HFFc6 (cell line): ENCODE results near the gene TMEM190. TPM values are rescaled to one million over a fixed set of nuclear protein-coding genes. Genes with fewer than 3 reads are reported as not detected.

Experiments used
- DNase-seq: peaks from one replicate; pipeline ENCODE4 v3.0.0-alpha.2; 2018
- H3K27ac Mint-ChIP-seq: 2 replicates; pipeline ENCODE4 v1.8.0; 2020; ENCODE audit warnings: mild to moderate bottlenecking, mixed read lengths
- H3K27me3 Mint-ChIP-seq: 2 replicates; pipeline ENCODE4 v1.8.0; 2021; ENCODE audit warnings: mild to moderate bottlenecking, moderate library complexity, mixed read lengths; ENCODE audit not compliant: insufficient read depth
- H3K36me3 Mint-ChIP-seq: 2 replicates; pipeline ENCODE4 v1.8.0; 2021; ENCODE audit warnings: low read depth, mixed read lengths
- H3K4me1 Mint-ChIP-seq: 2 replicates; pipeline ENCODE4 v1.8.0; 2020; ENCODE audit warnings: low read depth, mixed read lengths
- H3K4me3 Mint-ChIP-seq: 2 replicates; pipeline ENCODE4 v1.8.0; 2020; ENCODE audit warnings: mild to moderate bottlenecking, moderate library complexity, mixed read lengths
- H3K9me3 Mint-ChIP-seq: 2 replicates; pipeline ENCODE4 v1.8.0; 2020; ENCODE audit warnings: mild to moderate bottlenecking, mixed read lengths
- CTCF ChIP-seq: fragments of 200-600 bp; sonication (generic); IDR thresholded peaks from 2 replicates; pipeline ENCODE4 v1.5.0; 2021; ENCODE audit warnings: antibody characterized with exemption, mild to moderate bottlenecking
- total RNA-seq, 6 experiments: library from RNA; stranded (reverse); fragmentation: NEBNext Ultra II Directional; extraction: Animal tissue kit (Norgen Biotek cat#: 25700); gene quantifications; 2 replicates in 1 of 6; 3 replicates in 5 of 6; pipeline ENCODE4 v1.2.3, GENCODE V29; 2021

Gene TMEM190
- total RNA-seq, 6 experiments from 2014 or later = 0.33 to 1.1 (median 0.61) TPM; not detected in 3

- Mint-ChIP-seq H3K36me3 (peaks cover 54% of the 10 kb centered on the region), H3K27ac (peak overlapping the region; percentile 95), H3K4me1 (peaks cover 45% of the 10 kb centered on the region), H3K9me3 (peaks cover 7% of the 10 kb centered on the region), H3K4me3 (peak overlapping the region; percentile 99), H3K27me3 (peaks cover 17% of the 10 kb centered on the region)
- no peak for TF ChIP-seq CTCF
- no peak for DNase-seq
These were observed 11.3 kb downstream of the TMEM190 start for GRCh38 chr19:55387736-55388497.

GRCh38 chr19:55389386-55390317 lies 13.0 kb downstream of the TMEM190 start:
- Mint-ChIP-seq H3K36me3 (peaks cover 54% of the 10 kb centered on the region), H3K27ac (peak overlapping the region; percentile 63), H3K4me3 (peak overlapping the region; percentile 99), H3K9me3 (peaks cover 7% of the 10 kb centered on the region), H3K27me3 (peaks cover 17% of the 10 kb centered on the region), H3K4me1 (peaks cover 42% of the 10 kb centered on the region)
- no peak for TF ChIP-seq CTCF
- no peak for DNase-seq

DNA sequence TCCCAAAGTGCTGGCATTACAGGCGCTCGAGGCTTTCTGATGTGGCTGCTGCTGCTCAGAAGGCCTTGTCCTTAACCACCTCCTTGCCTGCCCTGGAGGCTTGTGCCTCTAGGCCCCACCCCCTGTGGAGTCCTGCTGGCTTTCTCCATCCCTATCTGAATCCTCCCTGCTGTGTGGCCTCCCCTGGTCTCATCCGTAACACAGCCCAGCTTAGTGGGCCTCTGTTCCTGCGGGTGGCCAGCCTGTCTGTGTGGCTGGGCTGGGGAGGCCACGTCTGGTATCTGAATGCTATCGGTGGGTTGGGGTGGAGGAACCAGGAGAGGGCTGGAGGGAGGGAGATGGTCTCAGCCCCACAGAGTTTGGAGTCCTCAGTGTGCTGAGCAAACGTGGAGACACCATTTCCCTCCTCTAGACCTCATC lies 13.8 kb downstream of the TMEM190 start:
- peaks cover 54% of the 10 kb centered on the region for H3K36me3 Mint-ChIP-seq
- peak overlapping the region; percentile 63 for H3K27ac Mint-ChIP-seq

DNA sequence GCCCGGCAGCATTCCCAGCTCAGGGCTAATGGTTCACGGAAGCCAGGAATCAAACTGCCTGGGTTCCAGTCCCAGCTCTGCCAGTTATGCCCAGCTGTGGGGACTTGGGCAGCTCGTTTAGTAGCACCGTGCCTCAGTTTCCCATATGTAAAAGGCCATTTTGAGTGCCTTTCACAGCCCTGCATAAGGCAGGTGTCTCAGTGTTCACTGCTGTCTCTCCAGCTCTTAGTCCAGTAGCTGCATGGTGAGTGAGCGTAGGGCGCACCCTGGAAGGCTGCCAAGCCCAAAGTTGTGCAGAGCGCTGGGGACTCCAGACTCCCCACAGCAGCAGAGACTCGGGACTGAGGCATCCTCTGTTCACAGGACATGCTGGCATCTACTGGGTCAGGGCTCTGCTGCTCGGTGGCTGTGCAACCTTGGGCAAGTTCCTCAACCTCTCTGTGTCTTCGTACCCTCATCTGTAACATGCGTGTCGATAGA lies 14.6 kb downstream of the TMEM190 start:
- no peak overlapping the region; the same call in 1 of the 2 replicates for H3K4me3 Mint-ChIP-seq
- TF ChIP-seq CTCF = no peak
- H3K27ac Mint-ChIP-seq = peak overlapping the region; percentile 51
- H3K27me3 Mint-ChIP-seq = peaks cover 9% of the 10 kb centered on the region
- no peak for DNase-seq
- H3K36me3 Mint-ChIP-seq = peaks cover 47% of the 10 kb centered on the region
- H3K4me1 Mint-ChIP-seq = peaks cover 38% of the 10 kb centered on the region
- peaks cover under 1% of the 10 kb centered on the region; the same call in 1 of the 2 replicates for H3K9me3 Mint-ChIP-seq

More for the DNA sequence above, 13.8 kb downstream of the TMEM190 start:
- H3K27me3 Mint-ChIP-seq = peaks cover 15% of the 10 kb centered on the region
- H3K4me1 Mint-ChIP-seq = peaks cover 38% of the 10 kb centered on the region
- H3K4me3 Mint-ChIP-seq = no peak overlapping the region
- peaks cover 7% of the 10 kb centered on the region for H3K9me3 Mint-ChIP-seq
- no peak for TF ChIP-seq CTCF
- no peak for DNase-seq

- H3K4me1 Mint-ChIP-seq = peaks cover 38% of the 10 kb centered on the region
- H3K4me3 Mint-ChIP-seq = no peak overlapping the region; the same call in 1 of the 2 replicates
- H3K36me3 Mint-ChIP-seq = peaks cover 40% of the 10 kb centered on the region
- no peak for DNase-seq
- peak overlapping the region; percentile 51 for H3K27ac Mint-ChIP-seq
- H3K27me3 Mint-ChIP-seq = peaks cover 9% of the 10 kb centered on the region
- TF ChIP-seq CTCF = no peak
- no peaks in the 10 kb centered on the region for H3K9me3 Mint-ChIP-seq
These were observed 15.3 kb downstream of the TMEM190 start for GRCh38 chr19:55391702-55392615.
